Panc1 (cell line): ENCODE results near the gene PLA2G5. TPM values are rescaled to one million over a fixed set of nuclear protein-coding genes. Genes with fewer than 3 reads are reported as not detected.

Experiments
- ATAC-seq: fragments of 200-7000 bp; cut with Tn5 transposase; 2 replicates; pipeline ENCODE4 v1.9.1; 2020; ENCODE audit warnings: mild to moderate bottlenecking, moderate library complexity
- BruUV-seq: library from RNA; stranded (reverse); fragments of 400-500 nt; replicated peaks from 2 replicates; lab custom pipeline; 2021; lab: Mats Ljungman, UMichigan
- CTCF ChIA-PET: fragments of 300-600 bp; sonication (Branson Sonifier 250); formaldehyde crosslinking; loops from one replicate; lab custom pipeline; 2022; ENCODE audit warnings: antibody characterized with exemption; lab: Charles Lee
- POLR2A ChIA-PET: fragments of 300-600 bp; sonication (Branson Sonifier 250); formaldehyde crosslinking; loops from one replicate; lab custom pipeline; 2022; ENCODE audit warnings: antibody characterized with exemption; lab: Charles Lee
- DNase-seq: peaks from one replicate; pipeline ENCODE4 v3.0.0-alpha.2; 2010; ENCODE audit warnings: low read depth, low spot score
- H3K27ac ChIP-seq: 2 replicates; pipeline ENCODE4 v1.5.1; 2011; ENCODE audit warnings: mild to moderate bottlenecking, low read length, inconsistent platforms
- H3K27me3 ChIP-seq: fragments of 200-500 bp; sonication (Bioruptor generic); 2 replicates; pipeline ENCODE4 v1.6.0; 2014; ENCODE audit warnings: low read length, inconsistent platforms; ENCODE audit not compliant: control insufficient read depth, insufficient read depth
- H3K36me3 ChIP-seq: fragments of 200-500 bp; sonication (Bioruptor generic); 2 replicates; pipeline ENCODE4 v1.5.1; 2014; ENCODE audit warnings: inconsistent platforms, mild to moderate bottlenecking, low read length, moderate library complexity; ENCODE audit not compliant: control insufficient read depth, insufficient read depth
- H3K4me1 ChIP-seq: 2 replicates; pipeline ENCODE4 v1.5.1; 2011; ENCODE audit warnings: inconsistent platforms, mild to moderate bottlenecking, low read length, moderate library complexity; ENCODE audit not compliant: control insufficient read depth, insufficient read depth
- H3K4me3 ChIP-seq, 2 experiments: 2 replicates each; pipeline ENCODE4 v1.5.1; 2011 to 2012; ENCODE audit warnings: low read depth in 2 of 2, low read length in 2 of 2, mild to moderate bottlenecking in 2 of 2, inconsistent platforms in 1 of 2, moderate library complexity in 1 of 2
- H3K9me3 ChIP-seq: fragments of 200-500 bp; sonication (Bioruptor generic); 2 replicates; pipeline ENCODE4 v1.5.1; 2014; ENCODE audit warnings: low read depth, mild to moderate bottlenecking, inconsistent platforms, low read length, moderate library complexity; ENCODE audit not compliant: control insufficient read depth, insufficient read depth
- CTCF ChIP-seq: fragments of 450-650 bp; IDR thresholded peaks from 2 replicates; pipeline ENCODE4 v1.5.1; 2017; ENCODE audit warnings: mild to moderate bottlenecking
- POLR2AphosphoS5 ChIP-seq: IDR thresholded peaks from 2 replicates; pipeline ENCODE4 v1.6.1; 2012; ENCODE audit warnings: mild to moderate bottlenecking, low read depth, low read length, moderate library complexity
- REST ChIP-seq, 2 experiments: IDR thresholded peaks; 2 replicates each; pipeline ENCODE4 v1.6.1; 2011 to 2012; ENCODE audit warnings: low read depth in 2 of 2, control low read depth in 1 of 2, low read length in 1 of 2, mild to moderate bottlenecking in 1 of 2, moderate library complexity in 1 of 2; ENCODE audit not compliant: insufficient read depth in 1 of 2
- SIN3A ChIP-seq: IDR thresholded peaks from 2 replicates; pipeline ENCODE4 v1.6.1; 2012; ENCODE audit warnings: low read depth, mild to moderate bottlenecking, low read length, moderate library complexity, borderline replicate concordance; ENCODE audit not compliant: insufficient read depth
- TCF7L2 ChIP-seq: IDR thresholded peaks from 2 replicates; pipeline ENCODE4 v1.6.1; 2011; ENCODE audit warnings: mild to moderate bottlenecking, low read depth, low read length, inconsistent platforms
- in situ Hi-C: cut with HindIII; loops from 2 replicates; pipeline ENCODE4 v1.10.0; 2016; ENCODE audit warnings: low sequenced_read_pairs, low pct_unique_long_range_greater_than_20kb
- intact Hi-C: fragments of 100-400 bp; cut with micrococcal nuclease; formaldehyde crosslinking; loops from one replicate; pipeline ENCODE4 v1.10.0; 2022; ENCODE audit not compliant: unreplicated experiment
- total RNA-seq: library from RNA; stranded (reverse); gene quantifications from one replicate; pipeline ENCODE4 v1.2.1, GENCODE V29; 2021; ENCODE audit not compliant: unreplicated experiment

PLA2G5 gene
- total RNA-seq, 1 experiment from 2014 or later: not detected

GRCh38 chr1:20141001-20141400 is 71.0 kb downstream of the PLA2G5 start:
- no peak for ATAC-seq
- ChIA-PET CTCF (no interaction called here), POLR2A (no interaction called here)
- Histone ChIP-seq H3K27me3 (no peaks in the 10 kb centered on the region), H3K36me3 (no peaks in the 10 kb centered on the region), H3K4me1 (no peaks in the 10 kb centered on the region), H3K4me3 (no peak overlapping the region), H3K27ac (no peak overlapping the region), H3K9me3 (no peaks in the 10 kb centered on the region)
- in situ Hi-C loops: no loop called here
- TF ChIP-seq SIN3A (no peak), POLR2AphosphoS5 (no peak), CTCF (no peak), REST (IDR thresholded peaks at IDR 0.05; ENCODE audit: insufficient read depth in 1 of 2, low read depth in 2 of 2, low read length in 1 of 2) (no peak), TCF7L2 (no peak)
- no TSS peak for BruUV-seq
- intact Hi-C loops: no loop called here
- no peak for DNase-seq

GRCh38 chr1:20141466-20141865 is 71.5 kb downstream of the PLA2G5 start:
- H3K4me3 ChIP-seq: no peak overlapping the region
- H3K36me3 ChIP-seq: no peaks in the 10 kb centered on the region
- ChIA-PET POLR2A (no interaction called here), CTCF (no interaction called here)
- no peak overlapping the region for H3K27ac ChIP-seq
- BruUV-seq: no TSS peak
- TF ChIP-seq POLR2AphosphoS5 (no peak), TCF7L2 (no peak), SIN3A (no peak), REST (IDR thresholded peaks at IDR 0.05; ENCODE audit: insufficient read depth in 1 of 2, low read depth in 2 of 2, low read length in 1 of 2) (no peak), CTCF (no peak)
- intact Hi-C loops: no loop called here
- H3K9me3 ChIP-seq: no peaks in the 10 kb centered on the region
- in situ Hi-C loops: no loop called here
- no peaks in the 10 kb centered on the region for H3K27me3 ChIP-seq
- H3K4me1 ChIP-seq: no peaks in the 10 kb centered on the region
- DNase-seq (no peak), ATAC-seq (no peak)

Other genes with a start within 250 kb of the PLA2G5 start
- 14.1 TPM for gene OTUD3, start 187.8 kb upstream of the PLA2G5 start, total RNA-seq
- gene PLA2G2E, start 146.6 kb upstream of the PLA2G5 start, total RNA-seq: not detected
- not detected for gene PLA2G2A, start 90.6 kb upstream of the PLA2G5 start, total RNA-seq
- not detected for gene PLA2G2D, start 49.3 kb downstream of the PLA2G5 start, total RNA-seq
- gene PLA2G2F, start 69.1 kb downstream of the PLA2G5 start, total RNA-seq: not detected
- 0.05 TPM for gene UBXN10, start 115.9 kb downstream of the PLA2G5 start, total RNA-seq
- gene PLA2G2C, start 116.3 kb downstream of the PLA2G5 start, total RNA-seq: not detected
- not detected for gene VWA5B1, start 220.7 kb downstream of the PLA2G5 start, total RNA-seq